HepG2 (cell line): ENCODE measurements around the gene SAE1. TPM values are rescaled to one million over a fixed set of nuclear protein-coding genes. Genes with fewer than 3 reads are reported as not detected.

ENCODE experiments used
- AGO2 ChIP-seq: fragments of 200-400 bp; formaldehyde crosslinking; optimal IDR thresholded peaks from 2 replicates; pipeline ENCODE3; 2017; ENCODE audit warnings: mild to moderate bottlenecking, low read depth, low read length, moderate library complexity
- ETV6 ChIP-seq: sonication (generic); formaldehyde crosslinking; conservative IDR thresholded peaks from 2 replicates; pipeline ENCODE4 v1.4.0; 2020; ENCODE audit warnings: missing genetic modification reagents
- FOXC1 ChIP-seq: sonication (generic); formaldehyde crosslinking; IDR thresholded peaks from 2 replicates; pipeline ENCODE4 v1.8.0; 2022; ENCODE audit warnings: mild to moderate bottlenecking, missing genetic modification reagents, borderline replicate concordance
- KLF9 ChIP-seq: IDR thresholded peaks from 2 replicates; pipeline ENCODE4 v1.6.1; 2016; ENCODE audit warnings: low read depth
- NONO ChIP-seq, 2 experiments: fragments of 450-650 bp in 1 of 2; sonication (generic) in 1 of 2; formaldehyde crosslinking in 1 of 2; IDR thresholded peaks in 1 of 2; conservative IDR thresholded peaks in 1 of 2; 2 replicates each; pipeline versions ENCODE4 v1.6.1 to v1.8.0; 2017 to 2022; ENCODE audit warnings: mild to moderate bottlenecking in 1 of 2, missing genetic modification reagents in 1 of 2, moderate library complexity in 1 of 2
- PAX8 ChIP-seq: sonication (generic); formaldehyde crosslinking; IDR thresholded peaks from 2 replicates; pipeline ENCODE4 v1.8.0; 2022; ENCODE audit warnings: mild to moderate bottlenecking, missing genetic modification reagents, borderline replicate concordance
- POLR2A ChIP-seq, 2 experiments: IDR thresholded peaks; 2 replicates each; pipeline ENCODE4 v1.6.1; 2011; ENCODE audit warnings: low read depth in 2 of 2, low read length in 2 of 2, mild to moderate bottlenecking in 1 of 2, moderate library complexity in 1 of 2; ENCODE audit not compliant: insufficient read depth in 1 of 2
- SP4 ChIP-seq: sonication (generic); formaldehyde crosslinking; IDR thresholded peaks from 2 replicates; pipeline ENCODE4 v1.8.1; 2023; ENCODE audit warnings: mild to moderate bottlenecking, missing genetic modification reagents
- ZFY ChIP-seq: sonication (generic); formaldehyde crosslinking; IDR thresholded peaks from 2 replicates; pipeline ENCODE4 v1.4.0; 2020; ENCODE audit warnings: missing genetic modification reagents
- ZNF530 ChIP-seq: sonication (generic); formaldehyde crosslinking; IDR thresholded peaks from 2 replicates; pipeline ENCODE4 v1.5.0; 2020; ENCODE audit warnings: low read depth, mild to moderate bottlenecking, missing genetic modification reagents
- ZNF546 ChIP-seq: sonication (generic); formaldehyde crosslinking; conservative IDR thresholded peaks from 2 replicates; pipeline ENCODE4 v1.8.1; 2023; ENCODE audit warnings: mild to moderate bottlenecking, missing genetic modification reagents
- ZNF777 ChIP-seq: sonication (generic); formaldehyde crosslinking; IDR thresholded peaks from 2 replicates; pipeline ENCODE4 v1.4.0; 2020; ENCODE audit warnings: missing genetic modification reagents
- polyA plus RNA-seq, 8 experiments: library from polyadenylated mRNA; depleted of rRNA in 3 of 8; stranded (reverse) in 7 of 8; unstranded in 1 of 8; fragments of >200 nt; fragmentation: Illumina TruSeq in 4 of 8; extraction: Trizol in 4 of 8; gene quantifications; 2 replicates each; pipeline versions ENCODE4 v1.2.1 to v1.2.3, GENCODE V29; 2011 to 2016; ENCODE audit warnings: low read depth in 4 of 8, missing spikeins in 1 of 8, mixed read lengths in 1 of 8; ENCODE audit not compliant: insufficient read depth in 1 of 8
- total RNA-seq, 5 experiments: library from RNA; depleted of rRNA; stranded (reverse); fragments of >200 nt; fragmentation: Illumina TruSeq; extraction: Trizol; gene quantifications; 2 replicates each; pipeline ENCODE4 v1.2.3, GENCODE V29; 2016; ENCODE audit warnings: low read depth in 1 of 5
- TF ChIP-seq, protein P1 (sequence below): sonication (generic); formaldehyde crosslinking; IDR thresholded peaks from 2 replicates; pipeline ENCODE4 v1.4.0; 2020; ENCODE audit warnings: mild to moderate bottlenecking, missing genetic modification reagents
- TF ChIP-seq, protein P2 (sequence below): sonication (generic); formaldehyde crosslinking; IDR thresholded peaks from 2 replicates; pipeline ENCODE4 v1.4.0; 2020; ENCODE audit warnings: missing genetic modification reagents, borderline replicate concordance
- TF ChIP-seq, protein P3 (sequence below): sonication (generic); formaldehyde crosslinking; IDR thresholded peaks from 2 replicates; pipeline ENCODE4 v1.9.0; 2021; ENCODE audit warnings: mild to moderate bottlenecking, missing genetic modification reagents
- TF ChIP-seq, protein P4 (sequence below): sonication (generic); formaldehyde crosslinking; IDR thresholded peaks from 2 replicates; pipeline ENCODE4 v1.4.0; 2020; ENCODE audit warnings: mild to moderate bottlenecking, missing genetic modification reagents

SAE1 gene
- total and polyA plus RNA-seq, 2 of the 13 experiments (the other 11 are each of a cell fraction or from before 2014, with no cell fraction given): 87.6 to 197 TPM

DNA sequence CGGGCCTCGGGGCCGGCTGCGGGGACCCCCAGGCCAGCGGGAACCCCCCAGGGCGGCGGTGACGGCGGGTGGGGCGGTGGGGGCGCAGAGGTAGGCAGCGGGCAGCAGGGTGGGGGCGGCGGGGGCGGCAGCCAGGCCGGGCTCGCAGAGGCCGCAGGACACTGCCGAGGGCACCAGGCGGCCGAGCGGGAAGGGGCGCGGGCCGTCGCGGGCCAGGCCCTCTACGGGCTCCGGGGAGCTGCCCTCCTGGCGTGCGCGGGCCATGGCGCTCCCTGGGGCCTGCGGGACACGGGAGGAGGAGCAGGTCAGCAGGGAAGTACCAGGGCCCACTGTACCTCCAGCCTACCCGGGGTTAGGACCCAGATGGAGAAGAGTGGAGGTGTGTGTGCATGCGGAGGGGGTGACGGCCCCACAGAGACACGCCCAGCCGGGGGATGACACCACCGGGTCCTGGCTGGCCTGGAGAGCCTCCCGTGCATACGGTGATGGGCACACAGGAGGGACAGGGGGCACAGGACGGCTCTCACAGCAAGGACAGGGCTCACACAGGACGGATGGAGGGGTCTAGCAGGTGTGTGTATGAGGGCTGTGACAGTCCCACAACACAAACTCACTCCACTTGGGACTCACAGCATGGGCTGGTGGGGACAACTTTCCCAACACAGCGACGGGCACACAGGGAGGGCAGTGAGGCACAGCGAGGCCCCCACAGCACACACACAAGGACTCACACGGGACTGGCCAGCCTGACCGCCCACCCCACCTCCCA is 97.7 kb downstream of the SAE1 start (continued):
- TF ChIP-seq FOXC1 (CRISPR knock-in tag) (0 out of 2 replicates have a peak, but pooled peaks have one; percentile 34), ETV6 (CRISPR knock-in tag) (0 out of 2 replicates have a peak, but pooled peaks have one; percentile 21), AGO2 (peak; percentile 82), ZNF530 (CRISPR knock-in tag) (no peak), NONO (IDR thresholded peaks at IDR 0.05) (no peak), NONO (CRISPR knock-in tag; conservative IDR thresholded peaks at IDR 0.05) (peak; percentile 41; the same call in 1 of the 2 replicates), ZNF546 (CRISPR knock-in tag) (0 out of 2 replicates have a peak, but pooled peaks have one; percentile 58), ZNF777 (peak; percentile 41; the same call in 1 of the 2 replicates), KLF9 (CRISPR knock-in tag) (peak; percentile 42; the same call in 1 of the 2 replicates), ZFY (peak; percentile 77), SP4 (peak; percentile 57; the same call in 1 of the 2 replicates), POLR2A (IDR thresholded peaks at IDR 0.05; ENCODE audit: insufficient read depth in 1 of 2, low read depth in 2 of 2, low read length in 2 of 2) (peak; percentile 63 to 70; a peak in 3 of 4 replicates), PAX8 (CRISPR knock-in tag) (0 out of 2 replicates have a peak, but pooled peaks have one; percentile 10)
- TF ChIP-seq, protein P1, sequence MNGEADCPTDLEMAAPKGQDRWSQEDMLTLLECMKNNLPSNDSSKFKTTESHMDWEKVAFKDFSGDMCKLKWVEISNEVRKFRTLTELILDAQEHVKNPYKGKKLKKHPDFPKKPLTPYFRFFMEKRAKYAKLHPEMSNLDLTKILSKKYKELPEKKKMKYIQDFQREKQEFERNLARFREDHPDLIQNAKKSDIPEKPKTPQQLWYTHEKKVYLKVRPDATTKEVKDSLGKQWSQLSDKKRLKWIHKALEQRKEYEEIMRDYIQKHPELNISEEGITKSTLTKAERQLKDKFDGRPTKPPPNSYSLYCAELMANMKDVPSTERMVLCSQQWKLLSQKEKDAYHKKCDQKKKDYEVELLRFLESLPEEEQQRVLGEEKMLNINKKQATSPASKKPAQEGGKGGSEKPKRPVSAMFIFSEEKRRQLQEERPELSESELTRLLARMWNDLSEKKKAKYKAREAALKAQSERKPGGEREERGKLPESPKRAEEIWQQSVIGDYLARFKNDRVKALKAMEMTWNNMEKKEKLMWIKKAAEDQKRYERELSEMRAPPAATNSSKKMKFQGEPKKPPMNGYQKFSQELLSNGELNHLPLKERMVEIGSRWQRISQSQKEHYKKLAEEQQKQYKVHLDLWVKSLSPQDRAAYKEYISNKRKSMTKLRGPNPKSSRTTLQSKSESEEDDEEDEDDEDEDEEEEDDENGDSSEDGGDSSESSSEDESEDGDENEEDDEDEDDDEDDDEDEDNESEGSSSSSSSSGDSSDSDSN (CRISPR knock-in tag): peak; percentile 78
- TF ChIP-seq, protein P2, sequence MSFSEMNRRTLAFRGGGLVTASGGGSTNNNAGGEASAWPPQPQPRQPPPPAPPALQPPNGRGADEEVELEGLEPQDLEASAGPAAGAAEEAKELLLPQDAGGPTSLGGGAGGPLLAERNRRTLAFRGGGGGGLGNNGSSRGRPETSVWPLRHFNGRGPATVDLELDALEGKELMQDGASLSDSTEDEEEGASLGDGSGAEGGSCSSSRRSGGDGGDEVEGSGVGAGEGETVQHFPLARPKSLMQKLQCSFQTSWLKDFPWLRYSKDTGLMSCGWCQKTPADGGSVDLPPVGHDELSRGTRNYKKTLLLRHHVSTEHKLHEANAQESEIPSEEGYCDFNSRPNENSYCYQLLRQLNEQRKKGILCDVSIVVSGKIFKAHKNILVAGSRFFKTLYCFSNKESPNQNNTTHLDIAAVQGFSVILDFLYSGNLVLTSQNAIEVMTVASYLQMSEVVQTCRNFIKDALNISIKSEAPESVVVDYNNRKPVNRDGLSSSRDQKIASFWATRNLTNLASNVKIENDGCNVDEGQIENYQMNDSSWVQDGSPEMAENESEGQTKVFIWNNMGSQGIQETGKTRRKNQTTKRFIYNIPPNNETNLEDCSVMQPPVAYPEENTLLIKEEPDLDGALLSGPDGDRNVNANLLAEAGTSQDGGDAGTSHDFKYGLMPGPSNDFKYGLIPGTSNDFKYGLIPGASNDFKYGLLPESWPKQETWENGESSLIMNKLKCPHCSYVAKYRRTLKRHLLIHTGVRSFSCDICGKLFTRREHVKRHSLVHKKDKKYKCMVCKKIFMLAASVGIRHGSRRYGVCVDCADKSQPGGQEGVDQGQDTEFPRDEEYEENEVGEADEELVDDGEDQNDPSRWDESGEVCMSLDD: no peak
- TF ChIP-seq, protein P3, sequence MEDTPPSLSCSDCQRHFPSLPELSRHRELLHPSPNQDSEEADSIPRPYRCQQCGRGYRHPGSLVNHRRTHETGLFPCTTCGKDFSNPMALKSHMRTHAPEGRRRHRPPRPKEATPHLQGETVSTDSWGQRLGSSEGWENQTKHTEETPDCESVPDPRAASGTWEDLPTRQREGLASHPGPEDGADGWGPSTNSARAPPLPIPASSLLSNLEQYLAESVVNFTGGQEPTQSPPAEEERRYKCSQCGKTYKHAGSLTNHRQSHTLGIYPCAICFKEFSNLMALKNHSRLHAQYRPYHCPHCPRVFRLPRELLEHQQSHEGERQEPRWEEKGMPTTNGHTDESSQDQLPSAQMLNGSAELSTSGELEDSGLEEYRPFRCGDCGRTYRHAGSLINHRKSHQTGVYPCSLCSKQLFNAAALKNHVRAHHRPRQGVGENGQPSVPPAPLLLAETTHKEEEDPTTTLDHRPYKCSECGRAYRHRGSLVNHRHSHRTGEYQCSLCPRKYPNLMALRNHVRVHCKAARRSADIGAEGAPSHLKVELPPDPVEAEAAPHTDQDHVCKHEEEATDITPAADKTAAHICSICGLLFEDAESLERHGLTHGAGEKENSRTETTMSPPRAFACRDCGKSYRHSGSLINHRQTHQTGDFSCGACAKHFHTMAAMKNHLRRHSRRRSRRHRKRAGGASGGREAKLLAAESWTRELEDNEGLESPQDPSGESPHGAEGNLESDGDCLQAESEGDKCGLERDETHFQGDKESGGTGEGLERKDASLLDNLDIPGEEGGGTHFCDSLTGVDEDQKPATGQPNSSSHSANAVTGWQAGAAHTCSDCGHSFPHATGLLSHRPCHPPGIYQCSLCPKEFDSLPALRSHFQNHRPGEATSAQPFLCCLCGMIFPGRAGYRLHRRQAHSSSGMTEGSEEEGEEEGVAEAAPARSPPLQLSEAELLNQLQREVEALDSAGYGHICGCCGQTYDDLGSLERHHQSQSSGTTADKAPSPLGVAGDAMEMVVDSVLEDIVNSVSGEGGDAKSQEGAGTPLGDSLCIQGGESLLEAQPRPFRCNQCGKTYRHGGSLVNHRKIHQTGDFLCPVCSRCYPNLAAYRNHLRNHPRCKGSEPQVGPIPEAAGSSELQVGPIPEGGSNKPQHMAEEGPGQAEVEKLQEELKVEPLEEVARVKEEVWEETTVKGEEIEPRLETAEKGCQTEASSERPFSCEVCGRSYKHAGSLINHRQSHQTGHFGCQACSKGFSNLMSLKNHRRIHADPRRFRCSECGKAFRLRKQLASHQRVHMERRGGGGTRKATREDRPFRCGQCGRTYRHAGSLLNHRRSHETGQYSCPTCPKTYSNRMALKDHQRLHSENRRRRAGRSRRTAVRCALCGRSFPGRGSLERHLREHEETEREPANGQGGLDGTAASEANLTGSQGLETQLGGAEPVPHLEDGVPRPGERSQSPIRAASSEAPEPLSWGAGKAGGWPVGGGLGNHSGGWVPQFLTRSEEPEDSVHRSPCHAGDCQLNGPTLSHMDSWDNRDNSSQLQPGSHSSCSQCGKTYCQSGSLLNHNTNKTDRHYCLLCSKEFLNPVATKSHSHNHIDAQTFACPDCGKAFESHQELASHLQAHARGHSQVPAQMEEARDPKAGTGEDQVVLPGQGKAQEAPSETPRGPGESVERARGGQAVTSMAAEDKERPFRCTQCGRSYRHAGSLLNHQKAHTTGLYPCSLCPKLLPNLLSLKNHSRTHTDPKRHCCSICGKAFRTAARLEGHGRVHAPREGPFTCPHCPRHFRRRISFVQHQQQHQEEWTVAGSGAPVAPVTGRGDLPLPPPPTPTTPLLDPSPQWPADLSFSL (CRISPR knock-in tag): no peak
- TF ChIP-seq, protein P4, sequence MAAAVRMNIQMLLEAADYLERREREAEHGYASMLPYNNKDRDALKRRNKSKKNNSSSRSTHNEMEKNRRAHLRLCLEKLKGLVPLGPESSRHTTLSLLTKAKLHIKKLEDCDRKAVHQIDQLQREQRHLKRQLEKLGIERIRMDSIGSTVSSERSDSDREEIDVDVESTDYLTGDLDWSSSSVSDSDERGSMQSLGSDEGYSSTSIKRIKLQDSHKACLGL (CRISPR knock-in tag): peak; percentile 39; the same call in 1 of the 2 replicates
